ENCODE results near the gene CMTM7.

The CMTM7 gene, protein sequence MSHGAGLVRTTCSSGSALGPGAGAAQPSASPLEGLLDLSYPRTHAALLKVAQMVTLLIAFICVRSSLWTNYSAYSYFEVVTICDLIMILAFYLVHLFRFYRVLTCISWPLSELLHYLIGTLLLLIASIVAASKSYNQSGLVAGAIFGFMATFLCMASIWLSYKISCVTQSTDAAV

GRCh38 chr3:32391643-32392535, at the start of gene CMTM7:
CMTM7 (plus strand) TSS chr3:32391853; CDS start chr3:32391907, 54 bp downstream.
- DNase-seq: peak; percentile 92

DNA sequence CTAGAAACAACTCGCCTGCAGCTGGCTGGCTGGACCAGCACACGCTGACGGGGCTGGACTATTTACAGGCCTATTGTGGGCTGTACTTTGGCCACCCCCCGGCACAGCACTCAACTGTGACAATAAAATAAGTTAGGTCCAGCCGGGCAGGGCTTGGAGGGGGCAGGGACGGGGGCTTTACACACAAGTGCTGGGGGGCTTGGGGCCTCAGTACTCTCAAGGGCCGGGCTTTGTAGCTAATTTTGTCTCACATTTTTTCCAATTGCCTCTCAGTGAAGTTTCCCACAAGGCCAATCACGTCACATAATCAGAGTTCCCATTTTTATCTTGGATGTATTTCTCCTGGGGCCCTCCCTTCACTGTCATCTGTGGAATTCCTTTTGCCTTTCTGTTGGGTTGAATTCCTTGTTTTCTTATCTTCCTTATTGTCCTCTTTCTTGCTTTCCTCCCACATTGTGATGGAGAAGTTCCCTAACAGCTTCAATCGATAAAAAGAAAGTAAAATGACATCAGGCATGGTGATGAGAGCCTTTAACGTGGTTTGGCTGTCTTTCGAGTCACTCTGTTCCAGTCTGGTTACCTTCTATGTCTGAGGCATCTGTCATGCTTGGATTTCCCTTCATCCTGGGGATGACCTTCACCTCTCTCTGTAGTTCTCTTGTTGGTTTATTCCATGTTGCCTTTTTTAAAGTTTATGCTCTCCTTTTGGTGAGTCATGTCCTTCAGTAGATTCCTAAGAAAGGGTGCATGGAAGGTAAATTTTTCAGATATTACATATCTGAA, 44.1 kb upstream of the CMTM7 start:
- DNase-seq: no peak

DNA sequence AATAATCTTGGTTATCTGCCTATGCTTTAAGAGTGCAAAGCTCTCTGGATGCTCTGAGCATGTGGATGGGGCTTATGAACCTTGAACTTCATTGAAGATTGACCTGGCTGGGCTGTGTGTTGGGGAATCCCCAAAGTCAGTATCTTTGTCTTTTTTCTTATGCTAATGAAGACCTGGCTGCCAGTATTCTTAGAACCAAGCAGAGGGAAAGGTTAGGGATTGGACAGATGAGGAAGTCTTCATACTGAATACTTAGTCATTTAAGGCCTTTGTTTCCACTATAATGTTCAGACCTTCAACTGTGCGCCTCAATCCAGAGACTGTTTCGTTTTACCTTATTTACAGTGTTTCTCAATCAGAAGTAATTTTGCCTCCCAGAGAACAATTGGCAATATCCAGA, 42.5 kb upstream of the CMTM7 start:
- DNase-seq: no peak

DNA sequence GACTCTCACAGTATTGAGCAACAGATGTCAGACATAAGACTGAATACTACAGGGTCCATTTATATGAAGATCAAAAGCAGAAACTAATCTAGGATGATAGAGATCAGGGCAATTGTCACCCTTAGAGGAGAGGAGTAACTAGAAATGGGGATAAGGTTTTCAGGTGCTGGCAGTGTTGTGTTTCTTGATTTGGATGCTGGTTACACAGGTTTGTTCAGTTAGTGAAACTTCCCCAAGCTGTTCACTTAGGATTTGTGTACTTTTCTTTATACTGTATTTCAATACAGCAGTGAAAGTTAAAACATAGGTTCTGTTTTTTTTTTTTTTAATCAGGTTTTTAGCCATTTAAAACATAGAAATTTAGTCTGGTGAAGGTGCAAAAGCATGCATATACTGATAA, 39.1 kb upstream of the CMTM7 start:
- DNase-seq: no peak

- no peak for DNase-seq
Observed at GRCh38 chr3:32353351-32353750, 38.3 kb upstream of the CMTM7 start.

- peak; percentile 68 for DNase-seq
Observed at GRCh38 chr3:32354362-32354778, 37.3 kb upstream of the CMTM7 start.

DNA sequence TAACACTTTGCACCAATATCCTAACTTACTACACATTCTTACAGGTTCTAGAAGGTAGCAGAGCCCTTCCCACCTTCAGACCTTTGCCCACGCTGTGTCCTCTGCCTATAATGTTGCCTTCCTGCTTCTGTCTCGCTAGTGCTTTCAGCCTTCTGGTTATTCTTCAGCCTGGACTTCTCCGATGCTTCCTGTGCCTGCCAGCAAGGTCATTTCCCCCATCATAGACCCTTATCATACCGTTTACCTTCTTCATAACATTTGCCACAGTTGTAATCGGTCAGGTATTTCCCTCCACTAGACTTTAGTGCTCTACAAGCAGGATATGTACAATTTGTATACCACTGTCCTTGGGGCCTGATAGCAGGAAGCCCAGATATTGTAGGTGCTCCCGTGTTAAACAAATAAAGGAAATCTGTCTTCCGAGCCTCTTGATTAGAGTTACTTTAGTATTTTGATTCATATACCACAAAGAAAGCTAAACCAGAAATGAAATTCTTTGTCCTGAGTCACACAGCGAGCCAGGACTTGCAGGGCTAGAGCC, 35.8 kb upstream of the CMTM7 start:
- DNase-seq: no peak

GRCh38 chr3:32359766-32360492, 31.7 kb upstream of the CMTM7 start:
- no peak for DNase-seq

DNA sequence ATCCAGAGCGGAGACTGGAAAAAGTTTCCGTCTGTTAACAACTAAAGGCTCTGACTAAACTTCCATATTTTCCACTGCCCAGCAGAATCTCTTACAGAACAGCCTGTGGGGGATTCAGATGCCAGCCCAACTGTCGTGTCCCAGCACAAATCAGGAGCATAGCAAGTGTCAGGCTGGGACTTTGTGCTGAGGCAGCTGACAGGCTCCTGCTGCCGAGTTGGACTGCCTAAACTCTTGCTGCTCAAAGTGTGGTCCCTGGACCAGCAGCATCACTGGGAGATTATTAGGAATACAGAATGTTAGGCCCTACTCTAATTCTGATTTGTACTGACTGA, 31.2 kb upstream of the CMTM7 start:
- no peak for DNase-seq

- peak; percentile 77 for DNase-seq
Observed at GRCh38 chr3:32366638-32367397, 24.8 kb upstream of the CMTM7 start.

DNA sequence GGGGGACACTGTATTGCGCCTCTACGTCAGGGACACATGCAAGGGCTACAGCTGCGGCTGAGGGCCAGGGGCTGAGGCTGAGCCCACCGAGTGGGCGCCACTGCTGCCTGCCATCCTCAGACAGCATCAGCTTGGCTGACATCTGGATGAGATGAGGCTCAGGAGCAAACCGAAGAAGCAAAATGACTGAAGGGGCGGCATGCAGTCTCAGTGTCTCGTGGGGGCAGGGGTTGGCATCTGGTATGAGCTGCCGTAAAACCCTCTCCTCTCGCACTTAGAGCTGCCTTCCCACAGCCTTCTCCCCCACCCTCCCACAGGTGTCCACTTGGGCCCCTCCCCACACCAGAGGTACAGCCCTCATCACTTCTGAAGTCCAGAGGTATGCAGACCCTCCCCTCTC, 24.2 kb upstream of the CMTM7 start:
- DNase-seq: no peak

- DNase-seq: no peak
Observed at GRCh38 chr3:32371461-32372212, 20.0 kb upstream of the CMTM7 start.

DNA sequence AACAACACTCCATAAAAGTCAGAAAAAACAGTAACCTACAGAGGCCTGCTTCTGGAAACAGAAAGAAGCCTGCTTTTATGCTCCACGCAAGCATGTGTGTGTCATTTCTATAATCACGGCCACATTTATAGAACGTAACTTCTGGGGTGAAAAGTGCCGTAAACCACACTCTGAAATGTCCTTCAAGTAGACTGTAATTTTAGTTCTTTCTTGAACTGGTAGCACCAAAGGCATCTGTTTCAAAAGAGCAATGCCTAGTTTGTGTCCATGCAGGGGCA, 19.5 kb upstream of the CMTM7 start:
- no peak for DNase-seq

GRCh38 chr3:32373276-32373675, 18.4 kb upstream of the CMTM7 start:
- no peak for DNase-seq

DNA sequence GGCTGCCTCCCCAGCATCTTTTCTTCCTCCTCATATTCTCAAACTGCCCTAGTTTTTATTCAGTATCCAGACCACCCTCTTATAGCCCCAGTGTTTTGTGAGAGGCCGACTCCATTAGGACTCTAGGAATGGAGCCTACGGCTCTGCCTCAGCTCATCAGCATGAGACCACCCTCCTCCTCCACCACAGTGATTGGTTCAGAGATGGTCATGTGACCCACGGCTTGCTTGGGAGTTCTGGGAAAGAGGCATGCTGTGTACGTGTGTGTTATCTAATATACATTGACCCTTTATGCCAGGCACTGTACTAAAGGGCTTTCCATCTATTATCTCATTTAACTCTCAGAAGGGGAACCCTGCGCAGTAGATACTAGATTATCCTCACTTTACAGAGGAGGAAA, 17.8 kb upstream of the CMTM7 start:
- no peak for DNase-seq

DNA sequence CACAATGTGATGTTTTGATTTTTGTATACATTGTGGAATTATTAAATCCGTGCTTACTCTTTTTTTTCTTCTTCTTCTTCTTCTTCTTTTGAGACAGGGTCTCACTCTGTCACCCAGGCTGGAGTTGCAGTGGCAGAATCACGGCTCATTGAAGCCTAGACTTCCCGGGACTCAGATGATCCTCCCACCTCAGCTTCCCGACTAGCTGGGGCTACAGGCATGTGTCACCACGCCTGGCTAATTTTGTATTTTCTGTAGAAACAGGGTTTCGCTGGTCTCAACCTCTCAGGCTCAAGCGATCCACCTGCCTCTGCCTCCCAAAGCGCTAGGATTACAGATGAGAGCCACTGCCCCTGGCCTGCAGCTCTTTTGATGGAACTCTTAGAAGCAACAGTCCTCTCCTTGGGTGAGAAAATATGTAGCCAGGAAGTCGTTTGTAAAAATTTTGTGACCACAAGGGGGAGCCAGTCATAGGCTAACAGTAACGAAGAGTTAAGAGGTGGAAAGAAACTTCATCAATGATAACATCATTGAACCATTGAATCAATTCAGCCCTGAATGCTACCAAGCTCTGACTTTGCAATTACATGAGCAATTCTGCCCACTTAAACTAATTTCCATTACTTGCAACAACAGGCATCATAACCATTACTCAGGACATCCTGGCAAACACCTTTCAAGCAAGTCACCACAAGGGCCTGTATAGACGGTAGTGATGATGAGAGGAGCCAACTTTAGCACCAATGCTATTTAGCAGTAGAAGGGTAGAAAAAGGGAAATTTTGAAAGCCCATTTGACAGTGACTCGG, 16.7 kb upstream of the CMTM7 start:
- DNase-seq: peak; percentile 80

DNA sequence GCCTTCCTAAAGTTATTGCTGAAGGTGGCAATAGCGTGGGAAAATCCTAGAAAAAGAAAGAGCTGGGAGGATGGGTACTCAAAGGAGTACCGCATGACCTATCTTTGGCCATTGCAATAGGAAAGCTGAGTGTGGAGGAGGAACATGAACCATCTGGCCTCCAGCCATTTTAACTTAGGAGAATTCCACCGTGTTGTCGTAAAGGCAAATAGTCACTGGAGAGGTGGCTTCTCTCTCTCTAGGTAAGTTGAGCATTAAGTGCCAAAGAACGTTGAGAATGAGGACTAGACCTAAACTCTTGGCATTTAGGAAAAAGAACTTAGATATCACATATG, 16.1 kb upstream of the CMTM7 start:
- DNase-seq: no peak

GRCh38 chr3:32376115-32376514, 15.5 kb upstream of the CMTM7 start:
- no peak for DNase-seq

GRCh38 chr3:32379831-32380500, 11.7 kb upstream of the CMTM7 start:
- no peak for DNase-seq

DNA sequence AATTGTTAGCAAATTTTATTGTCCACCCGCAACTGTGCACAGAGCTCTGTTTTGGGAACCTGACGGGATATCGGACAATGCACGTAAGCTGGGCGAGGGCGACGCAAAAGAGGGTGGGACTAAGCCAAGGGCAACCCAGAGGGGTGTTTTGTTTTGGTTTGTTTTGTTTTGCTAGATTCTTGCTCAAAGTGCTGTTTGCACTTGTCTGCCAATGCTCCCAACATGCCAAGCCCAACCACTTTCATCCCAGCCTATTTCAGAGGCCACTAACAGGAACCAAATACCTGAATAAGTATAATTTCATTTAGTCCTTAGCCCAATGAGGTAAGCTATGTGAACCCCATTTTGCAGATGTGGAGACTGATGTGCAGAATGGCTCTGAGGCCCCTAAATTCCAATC, 9.7 kb upstream of the CMTM7 start:
- DNase-seq: no peak

Data from islet precursor cell (in vitro differentiated cells).